GM12878 (cell line): ENCODE measurements around the gene RPL27. TPM values are rescaled to one million over a fixed set of nuclear protein-coding genes. Genes with fewer than 3 reads are reported as not detected.

Experiments
- ATAC-seq: fragments of 200-7000 bp; cut with Tn5 transposase; 3 replicates; pipeline ENCODE4 v1.9.1; 2020; ENCODE audit warnings: mild to moderate bottlenecking, moderate library complexity
- BruUV-seq: library from RNA; stranded (reverse); fragments of 400-500 nt; replicated peaks from 2 replicates; lab custom pipeline; 2021; lab: Mats Ljungman, UMichigan
- CTCF ChIA-PET: fragments of 300-600 bp; sonication (Branson Sonifier 250); formaldehyde crosslinking; extraction: SDS; loops from one replicate; lab custom pipeline; 2021; ENCODE audit warnings: inconsistent platforms; lab: Yijun Ruan, JAX
- POLR2A ChIA-PET: fragments of 350-600 bp; formaldehyde crosslinking; extraction: SDS; loops from one replicate; lab custom pipeline; 2021; ENCODE audit warnings: inconsistent platforms; lab: Charles Lee
- RAD21 ChIA-PET: fragments of 300-600 bp; sonication (Branson Sonifier 250); formaldehyde crosslinking; loops from one replicate; lab custom pipeline; 2023; ENCODE audit warnings: antibody characterized with exemption; ENCODE audit not compliant: unreplicated experiment; lab: Charles Lee
- SMC1A ChIA-PET: fragments of 300-600 bp; sonication (Branson Sonifier 250); formaldehyde crosslinking; loops from one replicate; lab custom pipeline; 2023; ENCODE audit not compliant: unreplicated experiment, uncharacterized antibody; lab: Charles Lee
- DNase-seq: peaks from one replicate; pipeline ENCODE4 v3.0.0-alpha.2; 2011; ENCODE audit warnings: low read depth, low spot score
- FAIRE-seq: peaks from 3 replicates; lab custom pipeline; 2011; peaks lifted over from hg19 to GRCh38; lab: Jason Lieb, UNC
- H2AFZ ChIP-seq: 2 replicates; pipeline ENCODE4 v1.6.0; 2011; ENCODE audit warnings: low read depth, low read length, control low read depth; ENCODE audit not compliant: control insufficient read depth
- H3K27ac ChIP-seq: 2 replicates; pipeline ENCODE4 v1.5.1; 2011; ENCODE audit warnings: control low read depth; ENCODE audit not compliant: control insufficient read depth, insufficient read depth
- H3K27me3 ChIP-seq, 2 experiments: replicated peaks in 1 of 2; 2 replicates each; pipeline versions ENCODE4 v1.6.0 to v1.6.1; 2011; ENCODE audit warnings: low read length in 1 of 2; ENCODE audit not compliant: control insufficient read depth in 2 of 2, insufficient read depth in 2 of 2
- H3K36me3 ChIP-seq, 2 experiments: 2 replicates each; pipeline ENCODE4 v1.5.1; 2011; ENCODE audit warnings: low read length in 1 of 2; ENCODE audit not compliant: control insufficient read depth in 2 of 2, insufficient read depth in 2 of 2
- H3K4me1 ChIP-seq: 2 replicates; pipeline ENCODE4 v1.6.1; 2011; ENCODE audit warnings: mild to moderate bottlenecking, low read length, moderate library complexity, mixed read lengths; ENCODE audit not compliant: control insufficient read depth, insufficient read depth
- H3K4me2 ChIP-seq: 2 replicates; pipeline ENCODE4 v1.6.0; 2011; ENCODE audit warnings: control low read depth; ENCODE audit not compliant: control insufficient read depth, insufficient read depth
- H3K4me3 ChIP-seq: fragments of 200-600 bp; sonication (generic); 2 replicates; pipeline ENCODE4 v1.5.1; 2016
- H3K79me2 ChIP-seq: 2 replicates; pipeline ENCODE4 v1.6.0; 2011; ENCODE audit warnings: low read length; ENCODE audit not compliant: control insufficient read depth, insufficient read depth
- H3K9ac ChIP-seq: 2 replicates; pipeline ENCODE4 v1.8.0; 2011; ENCODE audit warnings: low read length, control low read depth, mixed read lengths; ENCODE audit not compliant: control insufficient read depth, insufficient read depth
- H3K9me3 ChIP-seq: replicated peaks from 3 replicates; pipeline ENCODE4 v1.5.1; 2011; ENCODE audit warnings: mild to moderate bottlenecking, low read length; ENCODE audit not compliant: control insufficient read depth, insufficient read depth
- H4K20me1 ChIP-seq: 2 replicates; pipeline ENCODE4 v1.6.0; 2011; ENCODE audit not compliant: control insufficient read depth, insufficient read depth
- CEBPZ ChIP-seq: fragments of 150-350 bp; IDR thresholded peaks from 2 replicates; pipeline ENCODE4 v1.6.1; 2016; ENCODE audit warnings: low read depth, low read length
- CHD4 ChIP-seq: fragments of 200-600 bp; sonication (generic); IDR thresholded peaks from 2 replicates; pipeline ENCODE4 v1.6.1; 2016; ENCODE audit warnings: mild to moderate bottlenecking
- EED ChIP-seq: sonication (generic); IDR thresholded peaks from 2 replicates; pipeline ENCODE4 v1.6.1; 2016; ENCODE audit warnings: antibody characterized with exemption, low read depth
- HDAC2 ChIP-seq: fragments of 200-600 bp; sonication (generic); IDR thresholded peaks from 2 replicates; pipeline ENCODE4 v1.6.1; 2017
- MEF2B ChIP-seq: fragments of 450-650 bp; IDR thresholded peaks from 2 replicates; pipeline ENCODE4 v1.6.1; 2018; ENCODE audit warnings: mild to moderate bottlenecking, moderate library complexity; ENCODE audit not compliant: partially characterized antibody, poor library complexity, severe bottlenecking
- NFIC ChIP-seq: IDR thresholded peaks from 2 replicates; pipeline ENCODE4 v1.6.1; 2012; ENCODE audit warnings: low read depth, mild to moderate bottlenecking, inconsistent platforms, low read length, moderate library complexity
- PAX5 ChIP-seq: IDR thresholded peaks from 2 replicates; pipeline ENCODE4 v1.6.1; 2011; ENCODE audit warnings: low read depth, low read length, borderline replicate concordance
- PRDM15 ChIP-seq: fragments of 450-650 bp; formaldehyde crosslinking; IDR thresholded peaks from 2 replicates; pipeline ENCODE4 v1.4.0; 2020; ENCODE audit warnings: mild to moderate bottlenecking, moderate library complexity
- SMC3 ChIP-seq: IDR thresholded peaks from 2 replicates; pipeline ENCODE4 v1.6.1; 2011; ENCODE audit warnings: low read length, improper control_type of control experiment, borderline replicate concordance
- SP1 ChIP-seq: IDR thresholded peaks from one replicate; pipeline ENCODE4 v1.6.1; 2011; ENCODE audit warnings: low read depth, low read length
- TCF3 ChIP-seq: IDR thresholded peaks from 2 replicates; pipeline ENCODE4 v1.6.1; 2012; ENCODE audit warnings: low read depth, mild to moderate bottlenecking, low read length, borderline replicate concordance; ENCODE audit not compliant: insufficient read depth
- WGBS: methylation state at CpG from one replicate; pipeline ENCODE4 v1.1.6; 2016; ENCODE audit warnings: low lambda C conversion rate; ENCODE audit not compliant: insufficient replicate concordance, insufficient coverage; ENCODE audit errors: missing lambda C conversion rate; 5-methylcytosine and 5-hydroxymethylcytosine counted together
- in situ Hi-C: fragments of 300-500 bp; cut with MboI; formaldehyde crosslinking; loops from 9 replicates; pipeline ENCODE4 v1.14.3; 2018; ENCODE audit warnings: mixed read lengths
- intact Hi-C: fragments of 100-400 bp; cut with micrococcal nuclease; formaldehyde crosslinking; loops from one replicate; pipeline ENCODE4 v1.14.2; 2022; ENCODE audit not compliant: unreplicated experiment
- polyA plus RNA-seq, 11 experiments: library from polyadenylated mRNA; depleted of rRNA in 4 of 11; unstranded in 6 of 11; stranded (reverse) in 5 of 11; fragments of >200 nt; fragmentation: Nextera tagmentation in 4 of 11; fragmentation: Illumina TruSeq in 1 of 11; extraction: Ambion mirVana in 4 of 11; extraction: Trizol in 1 of 11; gene quantifications; 1 replicate in 1 of 11; 2 replicates in 10 of 11; pipeline versions ENCODE4 v1.2.1 to v1.2.3, GENCODE V29; 2011 to 2016; ENCODE audit warnings: inconsistent platforms in 2 of 11, missing spikeins in 2 of 11, low read depth in 1 of 11
- total RNA-seq, 4 experiments: library from RNA; depleted of rRNA in 3 of 4; stranded (reverse); fragments of >200 nt in 3 of 4; fragmentation: Illumina TruSeq in 1 of 4; extraction: Trizol in 1 of 4; gene quantifications; 2 replicates each; pipeline versions ENCODE4 v1.2.1 to v1.2.3, GENCODE V29; 2013 to 2021
- TF ChIP-seq, protein P1 (sequence below): fragments of 450-650 bp; IDR thresholded peaks from 2 replicates; pipeline ENCODE4 v1.6.1; 2017; ENCODE audit warnings: mild to moderate bottlenecking, moderate library complexity

Gene RPL27
- total and polyA plus RNA-seq, 10 of the 15 experiments (the other 5 are each of a cell fraction or from before 2014, with no cell fraction given), result 1,748 to 6,934 (median 3,779) TPM

GRCh38 chr17:42992872-42993271, 5.3 kb upstream of the RPL27 start:
- Histone ChIP-seq H4K20me1 (no peaks in the 10 kb centered on the region), H3K4me3 (no peak overlapping the region), H3K79me2 (no peaks in the 10 kb centered on the region; the same call in 1 of the 2 replicates), H3K4me1 (no peaks in the 10 kb centered on the region), H3K27me3 (no peaks in the 10 kb centered on the region), H3K36me3 (peaks cover 10 to 23% of the 10 kb centered on the region in 2 experiments), H3K9ac (no peak overlapping the region), H3K4me2 (no peak overlapping the region), H3K9me3 (no peaks in the 10 kb centered on the region), H3K27ac (no peak overlapping the region), H2AFZ (no peak overlapping the region)
- intact Hi-C loops, result loop anchor here (10.0 kb wide), 1 partner anchor 148 kb away; the partner anchor contains the start of gene AOC2
- in situ Hi-C loops, result no loop called here
- ChIA-PET CTCF (no interaction called here), SMC1A (no interaction called here), RAD21 (interaction anchor here (0.6 kb wide), 1 partner anchor 858 kb away, joined by 3 read pairs; no protein-coding TSS in a partner anchor), POLR2A (interaction anchor here (0.5 to 0.6 kb wide), 2 partner anchors 16 to 349 kb away, joined by 3 read pairs; no protein-coding TSS in a partner anchor)
- WGBS, result 72% methylated on average over 5 of the region's 5 CpGs
- TSS peak; percentile 49 for BruUV-seq
- DNase-seq (no peak), FAIRE-seq (no peak), ATAC-seq (no peak)
- TF ChIP-seq TCF3 (no peak), EED (no peak), CHD4 (no peak), NFIC (no peak), HDAC2 (no peak), PAX5 (no peak), CEBPZ (no peak), SMC3 (no peak), MEF2B (no peak), SP1 (no peak), PRDM15 (CRISPR knock-in tag) (no peak)
- TF ChIP-seq, protein P1, sequence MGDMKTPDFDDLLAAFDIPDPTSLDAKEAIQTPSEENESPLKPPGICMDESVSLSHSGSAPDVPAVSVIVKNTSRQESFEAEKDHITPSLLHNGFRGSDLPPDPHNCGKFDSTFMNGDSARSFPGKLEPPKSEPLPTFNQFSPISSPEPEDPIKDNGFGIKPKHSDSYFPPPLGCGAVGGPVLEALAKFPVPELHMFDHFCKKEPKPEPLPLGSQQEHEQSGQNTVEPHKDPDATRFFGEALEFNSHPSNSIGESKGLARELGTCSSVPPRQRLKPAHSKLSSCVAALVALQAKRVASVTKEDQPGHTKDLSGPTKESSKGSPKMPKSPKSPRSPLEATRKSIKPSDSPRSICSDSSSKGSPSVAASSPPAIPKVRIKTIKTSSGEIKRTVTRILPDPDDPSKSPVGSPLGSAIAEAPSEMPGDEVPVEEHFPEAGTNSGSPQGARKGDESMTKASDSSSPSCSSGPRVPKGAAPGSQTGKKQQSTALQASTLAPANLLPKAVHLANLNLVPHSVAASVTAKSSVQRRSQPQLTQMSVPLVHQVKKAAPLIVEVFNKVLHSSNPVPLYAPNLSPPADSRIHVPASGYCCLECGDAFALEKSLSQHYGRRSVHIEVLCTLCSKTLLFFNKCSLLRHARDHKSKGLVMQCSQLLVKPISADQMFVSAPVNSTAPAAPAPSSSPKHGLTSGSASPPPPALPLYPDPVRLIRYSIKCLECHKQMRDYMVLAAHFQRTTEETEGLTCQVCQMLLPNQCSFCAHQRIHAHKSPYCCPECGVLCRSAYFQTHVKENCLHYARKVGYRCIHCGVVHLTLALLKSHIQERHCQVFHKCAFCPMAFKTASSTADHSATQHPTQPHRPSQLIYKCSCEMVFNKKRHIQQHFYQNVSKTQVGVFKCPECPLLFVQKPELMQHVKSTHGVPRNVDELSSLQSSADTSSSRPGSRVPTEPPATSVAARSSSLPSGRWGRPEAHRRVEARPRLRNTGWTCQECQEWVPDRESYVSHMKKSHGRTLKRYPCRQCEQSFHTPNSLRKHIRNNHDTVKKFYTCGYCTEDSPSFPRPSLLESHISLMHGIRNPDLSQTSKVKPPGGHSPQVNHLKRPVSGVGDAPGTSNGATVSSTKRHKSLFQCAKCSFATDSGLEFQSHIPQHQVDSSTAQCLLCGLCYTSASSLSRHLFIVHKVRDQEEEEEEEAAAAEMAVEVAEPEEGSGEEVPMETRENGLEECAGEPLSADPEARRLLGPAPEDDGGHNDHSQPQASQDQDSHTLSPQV, result no peak
